Measurements from ENCODE around the gene SH3YL1.

Gene SH3YL1

GRCh38 chr2:280650-281110 is 16.8 kb upstream of the SH3YL1 start:
- Histone ChIP-seq H3K79me2 (ENCODE audit: control insufficient read depth, insufficient read depth, low read length, unreplicated experiment) (peaks cover 5% of the 10 kb centered on the region), H3K4me3 (ENCODE audit: low read depth, low read length) (no peak overlapping the region), H3K4me1 (ENCODE audit: control insufficient read depth, insufficient read depth, low read length, unreplicated experiment) (peaks cover 20% of the 10 kb centered on the region), H2AFZ (ENCODE audit: low read length, unreplicated experiment) (no peak overlapping the region), H3K27ac (ENCODE audit: low read depth, low read length) (no peak overlapping the region), H3K36me3 (ENCODE audit: insufficient read depth, low read length) (peaks cover 26% of the 10 kb centered on the region), H3K27me3 (ENCODE audit: insufficient read depth, low read length) (no peaks in the 10 kb centered on the region)

- H3K79me2 ChIP-seq (ENCODE audit: control insufficient read depth, insufficient read depth, low read length, unreplicated experiment) = peaks cover 9% of the 10 kb centered on the region
- no peak overlapping the region for H3K4me3 ChIP-seq (ENCODE audit: low read depth, low read length)
- H3K27me3 ChIP-seq (ENCODE audit: insufficient read depth, low read length) = no peaks in the 10 kb centered on the region
- H3K4me1 ChIP-seq (ENCODE audit: control insufficient read depth, insufficient read depth, low read length, unreplicated experiment) = peaks cover 14% of the 10 kb centered on the region
- no peak overlapping the region for H2AFZ ChIP-seq (ENCODE audit: low read length, unreplicated experiment)
- H3K36me3 ChIP-seq (ENCODE audit: insufficient read depth, low read length) = peaks cover 26% of the 10 kb centered on the region
- no peak overlapping the region for H3K27ac ChIP-seq (ENCODE audit: low read depth, low read length)
These were observed 16.3 kb upstream of the SH3YL1 start for GRCh38 chr2:279956-280649.

- Histone ChIP-seq H3K79me2 (ENCODE audit: control insufficient read depth, insufficient read depth, low read length, unreplicated experiment) (peaks cover 14% of the 10 kb centered on the region), H3K4me3 (ENCODE audit: low read depth, low read length) (no peak overlapping the region), H3K27me3 (ENCODE audit: insufficient read depth, low read length) (no peaks in the 10 kb centered on the region), H3K27ac (ENCODE audit: low read depth, low read length) (no peak overlapping the region), H3K36me3 (ENCODE audit: insufficient read depth, low read length) (peaks cover 26% of the 10 kb centered on the region), H2AFZ (ENCODE audit: low read length, unreplicated experiment) (no peak overlapping the region), H3K4me1 (ENCODE audit: control insufficient read depth, insufficient read depth, low read length, unreplicated experiment) (peaks cover 7% of the 10 kb centered on the region)
These were observed 15.5 kb upstream of the SH3YL1 start for GRCh38 chr2:279366-279765.

GRCh38 chr2:278927-279320 is 15.1 kb upstream of the SH3YL1 start:
- Histone ChIP-seq H2AFZ (ENCODE audit: low read length, unreplicated experiment) (no peak overlapping the region), H3K36me3 (ENCODE audit: insufficient read depth, low read length) (peaks cover 26% of the 10 kb centered on the region), H3K79me2 (ENCODE audit: control insufficient read depth, insufficient read depth, low read length, unreplicated experiment) (peaks cover 18% of the 10 kb centered on the region), H3K27ac (ENCODE audit: low read depth, low read length) (no peak overlapping the region), H3K4me1 (ENCODE audit: control insufficient read depth, insufficient read depth, low read length, unreplicated experiment) (peaks cover 2% of the 10 kb centered on the region), H3K4me3 (ENCODE audit: low read depth, low read length) (no peak overlapping the region), H3K27me3 (ENCODE audit: insufficient read depth, low read length) (no peaks in the 10 kb centered on the region)

GRCh38 chr2:278312-278926 is 14.6 kb upstream of the SH3YL1 start:
- Histone ChIP-seq H3K4me1 (ENCODE audit: control insufficient read depth, insufficient read depth, low read length, unreplicated experiment) (no peaks in the 10 kb centered on the region), H3K79me2 (ENCODE audit: control insufficient read depth, insufficient read depth, low read length, unreplicated experiment) (peaks cover 23% of the 10 kb centered on the region), H3K27ac (ENCODE audit: low read depth, low read length) (no peak overlapping the region), H3K4me3 (ENCODE audit: low read depth, low read length) (no peak overlapping the region), H2AFZ (ENCODE audit: low read length, unreplicated experiment) (no peak overlapping the region), H3K27me3 (ENCODE audit: insufficient read depth, low read length) (no peaks in the 10 kb centered on the region), H3K36me3 (ENCODE audit: insufficient read depth, low read length) (peaks cover 26% of the 10 kb centered on the region)

GRCh38 chr2:275466-275865 is 11.6 kb upstream of the SH3YL1 start:
- no peak overlapping the region for H3K27ac ChIP-seq (ENCODE audit: low read depth, low read length)
- H3K79me2 ChIP-seq (ENCODE audit: control insufficient read depth, insufficient read depth, low read length, unreplicated experiment) = peaks cover 52% of the 10 kb centered on the region
- H3K36me3 ChIP-seq (ENCODE audit: insufficient read depth, low read length) = peaks cover 26% of the 10 kb centered on the region
- H3K4me3 ChIP-seq (ENCODE audit: low read depth, low read length) = no peak overlapping the region
- no peak overlapping the region for H2AFZ ChIP-seq (ENCODE audit: low read length, unreplicated experiment)
- H3K27me3 ChIP-seq (ENCODE audit: insufficient read depth, low read length) = no peaks in the 10 kb centered on the region
- H3K4me1 ChIP-seq (ENCODE audit: control insufficient read depth, insufficient read depth, low read length, unreplicated experiment) = no peaks in the 10 kb centered on the region

GRCh38 chr2:274503-274902 is 10.7 kb upstream of the SH3YL1 start:
- Histone ChIP-seq H3K27ac (ENCODE audit: low read depth, low read length) (no peak overlapping the region), H2AFZ (ENCODE audit: low read length, unreplicated experiment) (no peak overlapping the region), H3K79me2 (ENCODE audit: control insufficient read depth, insufficient read depth, low read length, unreplicated experiment) (peaks cover 62% of the 10 kb centered on the region), H3K27me3 (ENCODE audit: insufficient read depth, low read length) (no peaks in the 10 kb centered on the region), H3K4me1 (ENCODE audit: control insufficient read depth, insufficient read depth, low read length, unreplicated experiment) (no peaks in the 10 kb centered on the region), H3K36me3 (ENCODE audit: insufficient read depth, low read length) (peaks cover 24% of the 10 kb centered on the region), H3K4me3 (ENCODE audit: low read depth, low read length) (no peak overlapping the region)

GRCh38 chr2:273333-273732 is 9.5 kb upstream of the SH3YL1 start:
- Histone ChIP-seq H3K79me2 (ENCODE audit: control insufficient read depth, insufficient read depth, low read length, unreplicated experiment) (peaks cover 74% of the 10 kb centered on the region), H3K4me1 (ENCODE audit: control insufficient read depth, insufficient read depth, low read length, unreplicated experiment) (peaks cover 4% of the 10 kb centered on the region), H3K4me3 (ENCODE audit: low read depth, low read length) (no peak overlapping the region), H3K27ac (ENCODE audit: low read depth, low read length) (no peak overlapping the region), H2AFZ (ENCODE audit: low read length, unreplicated experiment) (no peak overlapping the region), H3K36me3 (ENCODE audit: insufficient read depth, low read length) (peaks cover 20% of the 10 kb centered on the region), H3K27me3 (ENCODE audit: insufficient read depth, low read length) (no peaks in the 10 kb centered on the region)

- H3K4me3 ChIP-seq (ENCODE audit: low read depth, low read length) = no peak overlapping the region
- peaks cover 20% of the 10 kb centered on the region for H3K36me3 ChIP-seq (ENCODE audit: insufficient read depth, low read length)
- H3K27ac ChIP-seq (ENCODE audit: low read depth, low read length) = no peak overlapping the region
- H3K4me1 ChIP-seq (ENCODE audit: control insufficient read depth, insufficient read depth, low read length, unreplicated experiment) = peaks cover 7% of the 10 kb centered on the region
- H3K27me3 ChIP-seq (ENCODE audit: insufficient read depth, low read length) = no peaks in the 10 kb centered on the region
- no peak overlapping the region for H2AFZ ChIP-seq (ENCODE audit: low read length, unreplicated experiment)
- H3K79me2 ChIP-seq (ENCODE audit: control insufficient read depth, insufficient read depth, low read length, unreplicated experiment) = peaks cover 88% of the 10 kb centered on the region
These were observed 8.1 kb upstream of the SH3YL1 start for GRCh38 chr2:271917-272316.

- Histone ChIP-seq H3K4me1 (ENCODE audit: control insufficient read depth, insufficient read depth, low read length, unreplicated experiment) (peaks cover 18% of the 10 kb centered on the region), H3K36me3 (ENCODE audit: insufficient read depth, low read length) (peaks cover 16% of the 10 kb centered on the region; the same call in 1 of the 2 replicates), H3K27me3 (ENCODE audit: insufficient read depth, low read length) (no peaks in the 10 kb centered on the region), H3K4me3 (ENCODE audit: low read depth, low read length) (no peak overlapping the region), H2AFZ (ENCODE audit: low read length, unreplicated experiment) (no peak overlapping the region), H3K27ac (ENCODE audit: low read depth, low read length) (no peak overlapping the region), H3K79me2 (ENCODE audit: control insufficient read depth, insufficient read depth, low read length, unreplicated experiment) (peaks cover 94% of the 10 kb centered on the region)
These were observed 7.0 kb upstream of the SH3YL1 start for GRCh38 chr2:270861-271260.
